Measurements from ENCODE around the gene RBM22.

Gene RBM22

GRCh38 chr5:150700246-150700593 lies 642 bp downstream of the RBM22 start:
- peak overlapping the region; percentile 96 for H3K4me3 ChIP-seq (ENCODE audit: low read depth, low read length)
- TF ChIP-seq, protein P1, sequence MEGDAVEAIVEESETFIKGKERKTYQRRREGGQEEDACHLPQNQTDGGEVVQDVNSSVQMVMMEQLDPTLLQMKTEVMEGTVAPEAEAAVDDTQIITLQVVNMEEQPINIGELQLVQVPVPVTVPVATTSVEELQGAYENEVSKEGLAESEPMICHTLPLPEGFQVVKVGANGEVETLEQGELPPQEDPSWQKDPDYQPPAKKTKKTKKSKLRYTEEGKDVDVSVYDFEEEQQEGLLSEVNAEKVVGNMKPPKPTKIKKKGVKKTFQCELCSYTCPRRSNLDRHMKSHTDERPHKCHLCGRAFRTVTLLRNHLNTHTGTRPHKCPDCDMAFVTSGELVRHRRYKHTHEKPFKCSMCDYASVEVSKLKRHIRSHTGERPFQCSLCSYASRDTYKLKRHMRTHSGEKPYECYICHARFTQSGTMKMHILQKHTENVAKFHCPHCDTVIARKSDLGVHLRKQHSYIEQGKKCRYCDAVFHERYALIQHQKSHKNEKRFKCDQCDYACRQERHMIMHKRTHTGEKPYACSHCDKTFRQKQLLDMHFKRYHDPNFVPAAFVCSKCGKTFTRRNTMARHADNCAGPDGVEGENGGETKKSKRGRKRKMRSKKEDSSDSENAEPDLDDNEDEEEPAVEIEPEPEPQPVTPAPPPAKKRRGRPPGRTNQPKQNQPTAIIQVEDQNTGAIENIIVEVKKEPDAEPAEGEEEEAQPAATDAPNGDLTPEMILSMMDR (IDR thresholded peaks at IDR 0.05; ENCODE audit: low read depth, low read length, missing control alignments): no peak
- DNase-seq (ENCODE audit: low read depth): no peak
- in situ Hi-C loops (cut with HindIII; ENCODE audit: low sequenced_read_pairs): loop anchor here (5.0 kb wide), 1 partner anchor 143 kb away; no protein-coding TSS in a partner anchor

DNA sequence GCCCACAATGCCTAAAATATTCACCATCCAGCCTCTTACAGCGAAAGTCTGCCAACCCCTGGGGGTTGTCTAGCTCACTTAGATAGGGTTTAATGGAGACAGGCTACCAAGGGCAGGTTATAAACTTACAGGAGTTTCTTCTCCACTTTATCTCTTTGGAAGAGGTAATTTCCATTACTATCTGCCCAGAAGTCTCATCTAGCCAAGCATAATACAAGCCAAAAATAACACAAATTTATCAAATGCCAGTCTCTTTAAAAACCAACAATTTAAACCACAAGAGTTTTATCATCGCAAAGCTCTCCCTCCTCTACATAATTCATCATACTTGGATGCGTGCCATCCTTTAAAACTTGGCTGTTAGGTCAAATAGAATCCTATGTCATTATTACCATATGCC lies 6.2 kb downstream of the RBM22 start:
- in situ Hi-C loops (cut with HindIII; ENCODE audit: low sequenced_read_pairs): no loop called here
- DNase-seq (ENCODE audit: low read depth): no peak
- TF ChIP-seq, protein P1 (IDR thresholded peaks at IDR 0.05; ENCODE audit: low read depth, low read length, missing control alignments): no peak
- H3K4me3 ChIP-seq (ENCODE audit: low read depth, low read length): no peak overlapping the region

DNA sequence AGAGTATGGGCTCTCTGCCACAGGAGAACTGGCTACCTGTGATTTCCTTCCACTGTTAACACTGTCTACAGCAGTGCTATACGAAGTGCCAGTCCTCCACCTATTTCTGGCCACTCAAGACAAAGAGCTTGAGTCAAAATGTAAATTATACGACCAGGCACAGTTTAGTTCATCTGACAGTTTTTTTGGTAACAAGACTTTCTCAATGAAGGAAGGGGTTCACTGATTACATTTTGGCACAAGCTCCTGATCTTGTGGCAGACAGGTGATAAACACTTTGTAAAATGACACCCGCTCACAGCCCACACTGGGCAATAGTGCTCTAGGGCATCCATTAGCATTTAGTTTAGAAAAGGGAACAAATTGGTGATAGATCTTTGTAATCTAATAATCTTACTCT lies 8.6 kb downstream of the RBM22 start:
- in situ Hi-C loops (cut with HindIII; ENCODE audit: low sequenced_read_pairs): no loop called here
- H3K4me3 ChIP-seq (ENCODE audit: low read depth, low read length): no peak overlapping the region
- TF ChIP-seq, protein P1 (IDR thresholded peaks at IDR 0.05; ENCODE audit: low read depth, low read length, missing control alignments): no peak
- no peak for DNase-seq (ENCODE audit: low read depth)

DNA sequence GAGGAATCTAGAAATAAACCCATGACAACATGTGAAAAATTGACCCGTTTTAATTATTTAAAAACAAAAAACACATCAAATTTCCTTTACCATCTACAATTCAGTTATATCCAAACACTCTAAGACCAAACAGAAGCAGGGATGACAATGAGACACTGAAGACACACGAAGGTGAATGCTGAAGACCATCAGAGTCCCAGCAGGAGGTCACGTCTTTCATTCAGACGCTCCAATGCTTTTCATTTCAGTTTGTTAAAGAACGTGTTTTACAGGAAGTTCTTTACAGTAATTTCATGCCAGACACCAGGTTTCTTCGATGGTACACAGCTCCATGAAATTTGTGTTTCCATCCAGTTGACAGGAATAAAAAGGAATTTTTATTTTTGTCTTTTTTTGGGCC lies 10.1 kb downstream of the RBM22 start:
- H3K4me3 ChIP-seq (ENCODE audit: low read depth, low read length): no peak overlapping the region
- TF ChIP-seq, protein P1 (IDR thresholded peaks at IDR 0.05; ENCODE audit: low read depth, low read length, missing control alignments): no peak
- DNase-seq (ENCODE audit: low read depth): no peak
- in situ Hi-C loops (cut with HindIII; ENCODE audit: low sequenced_read_pairs): no loop called here

DNA sequence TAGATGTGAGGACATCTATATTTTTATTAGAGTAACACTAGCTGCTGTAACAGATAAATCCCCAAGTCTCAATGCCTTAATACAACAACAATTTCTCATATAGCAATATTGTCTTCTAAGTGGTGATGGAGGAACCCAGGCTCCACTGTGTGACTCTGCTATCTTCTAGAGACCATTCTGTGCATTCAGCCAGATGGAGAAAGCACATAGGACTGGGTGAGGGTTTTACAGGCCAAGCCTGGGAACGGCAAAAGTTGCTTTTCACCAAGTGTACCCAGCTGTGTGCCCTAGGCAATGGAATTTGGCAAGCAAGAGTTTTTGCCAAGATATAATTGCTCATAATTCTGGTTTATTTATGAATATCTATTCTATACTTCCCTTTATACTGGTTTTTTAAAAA lies 11.7 kb downstream of the RBM22 start:
- no peak overlapping the region for H3K4me3 ChIP-seq (ENCODE audit: low read depth, low read length)
- TF ChIP-seq, protein P1 (IDR thresholded peaks at IDR 0.05; ENCODE audit: low read depth, low read length, missing control alignments): no peak
- in situ Hi-C loops (cut with HindIII; ENCODE audit: low sequenced_read_pairs): no loop called here
- DNase-seq (ENCODE audit: low read depth): no peak

GRCh38 chr5:150676578-150676977 lies 24.3 kb downstream of the RBM22 start:
- in situ Hi-C loops (cut with HindIII; ENCODE audit: low sequenced_read_pairs): no loop called here
- no peak overlapping the region for H3K4me3 ChIP-seq (ENCODE audit: low read depth, low read length)
- TF ChIP-seq, protein P1 (IDR thresholded peaks at IDR 0.05; ENCODE audit: low read depth, low read length, missing control alignments): no peak
- DNase-seq (ENCODE audit: low read depth): no peak

DNA sequence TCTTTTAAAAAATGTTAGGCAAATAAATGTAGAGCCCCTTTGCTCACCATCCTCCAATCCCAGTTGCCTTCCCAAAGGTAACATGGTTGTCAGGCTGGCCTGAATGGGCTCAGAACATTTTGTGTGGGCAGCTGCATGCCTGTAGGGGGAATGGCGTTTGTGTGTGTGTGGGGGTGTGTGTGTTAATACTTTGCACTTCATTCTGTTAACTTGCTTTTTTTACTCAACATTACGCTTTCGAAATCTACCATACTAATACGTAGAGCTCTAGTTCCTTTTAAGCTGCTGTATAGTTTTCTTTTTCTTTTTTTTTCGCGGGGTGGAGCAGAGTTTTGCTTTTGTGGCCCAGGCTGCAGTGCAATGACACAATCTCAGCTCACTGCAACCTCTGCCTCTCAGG lies 25.8 kb downstream of the RBM22 start:
- no peak for DNase-seq (ENCODE audit: low read depth)
- no peak overlapping the region for H3K4me3 ChIP-seq (ENCODE audit: low read depth, low read length)
- TF ChIP-seq, protein P1 (IDR thresholded peaks at IDR 0.05; ENCODE audit: low read depth, low read length, missing control alignments): no peak
- in situ Hi-C loops (cut with HindIII; ENCODE audit: low sequenced_read_pairs): no loop called here
